GM23338 (cell line): Measurements from ENCODE around the gene C1QTNF1. TPM values are rescaled to one million over a fixed set of nuclear protein-coding genes. Genes with fewer than 3 reads are reported as not detected.

Source experiments
- ATAC-seq: fragments of 200-7000 bp; cut with Tn5 transposase; 3 replicates; pipeline ENCODE4 v1.9.1; 2020
- DNase-seq: peaks from one replicate; pipeline ENCODE4 v3.0.0-alpha.2; 2015; ENCODE audit warnings: low spot score
- H2AFZ ChIP-seq: fragments of 200-600 bp; sonication (generic); 2 replicates; pipeline ENCODE4 v1.8.0; 2016; ENCODE audit warnings: antibody characterized with exemption, mild to moderate bottlenecking, moderate library complexity
- H3F3A ChIP-seq: fragments of 200-600 bp; sonication (generic); replicated peaks from 2 replicates; pipeline ENCODE4 v1.8.0; 2017; ENCODE audit warnings: antibody characterized with exemption, mixed run types, low read depth
- H3K27ac ChIP-seq: fragments of 200-600 bp; sonication (generic); 2 replicates; pipeline ENCODE4 v1.6.1; 2016; ENCODE audit warnings: low read depth
- H3K27me3 ChIP-seq: fragments of 200-600 bp; sonication (generic); 2 replicates; pipeline ENCODE4 v1.8.0; 2016; ENCODE audit warnings: mild to moderate bottlenecking, mixed run types, moderate library complexity; ENCODE audit not compliant: insufficient read depth
- H3K36me3 ChIP-seq: fragments of 200-600 bp; sonication (generic); 2 replicates; pipeline ENCODE4 v1.8.0; 2016; ENCODE audit warnings: mild to moderate bottlenecking; ENCODE audit not compliant: insufficient read depth
- H3K4me1 ChIP-seq: fragments of 200-600 bp; sonication (generic); 2 replicates; pipeline ENCODE4 v1.8.0; 2016; ENCODE audit warnings: mild to moderate bottlenecking, moderate library complexity; ENCODE audit not compliant: insufficient read depth
- H3K4me2 ChIP-seq: fragments of 200-600 bp; sonication (generic); 2 replicates; pipeline ENCODE4 v1.7.1; 2017; ENCODE audit warnings: mixed run types
- H3K4me3 ChIP-seq: fragments of 200-600 bp; sonication (generic); 2 replicates; pipeline ENCODE4 v1.6.1; 2016; ENCODE audit warnings: mixed run types
- H3K79me2 ChIP-seq: fragments of 200-600 bp; sonication (generic); replicated peaks from 2 replicates; pipeline ENCODE4 v1.8.0; 2017; ENCODE audit warnings: mild to moderate bottlenecking; ENCODE audit not compliant: insufficient read depth
- H3K9me2 ChIP-seq: fragments of 200-600 bp; sonication (generic); 2 replicates; pipeline ENCODE4 v1.8.0; 2017; ENCODE audit not compliant: insufficient read depth
- H4K20me1 ChIP-seq: fragments of 200-600 bp; sonication (generic); replicated peaks from 2 replicates; pipeline ENCODE4 v1.8.0; 2017; ENCODE audit warnings: mild to moderate bottlenecking; ENCODE audit not compliant: insufficient read depth
- H3K27ac Mint-ChIP-seq: 2 replicates; pipeline ENCODE4 v1.8.0; 2020; ENCODE audit warnings: inconsistent platforms, mild to moderate bottlenecking, moderate library complexity, mixed read lengths
- H3K27me3 Mint-ChIP-seq: 3 replicates; pipeline ENCODE4 v1.8.0; 2022; ENCODE audit warnings: low read depth, mild to moderate bottlenecking, moderate library complexity, mixed read lengths, inconsistent platforms; ENCODE audit not compliant: insufficient read depth, poor library complexity
- H3K36me3 Mint-ChIP-seq: 3 replicates; pipeline ENCODE4 v1.8.0; 2021; ENCODE audit warnings: low read depth, mild to moderate bottlenecking, inconsistent platforms, moderate library complexity, mixed read lengths
- H3K4me1 Mint-ChIP-seq: 3 replicates; pipeline ENCODE4 v1.8.0; 2020; ENCODE audit warnings: mild to moderate bottlenecking, inconsistent platforms, mixed read lengths
- H3K4me3 Mint-ChIP-seq: 3 replicates; pipeline ENCODE4 v1.8.0; 2021; ENCODE audit warnings: moderate library complexity, mild to moderate bottlenecking, inconsistent platforms, mixed read lengths
- H3K9me3 Mint-ChIP-seq: 3 replicates; pipeline ENCODE4 v1.8.0; 2020; ENCODE audit warnings: moderate library complexity, mild to moderate bottlenecking, inconsistent platforms, mixed read lengths
- CREB1 ChIP-seq: fragments of 250-450 bp; sonication (Bioruptor Pico); IDR thresholded peaks from 2 replicates; pipeline ENCODE4 v1.5.0; 2020; ENCODE audit warnings: low read depth, mild to moderate bottlenecking, moderate library complexity
- CTCF ChIP-seq, 2 experiments: fragments of 200-600 bp in 1 of 2; sonication (generic) in 1 of 2; conservative IDR thresholded peaks; 2 replicates each; pipeline versions ENCODE4 v1.5.1 to v1.6.1; 2016 to 2017; ENCODE audit warnings: antibody characterized with exemption in 2 of 2, low read depth in 2 of 2, mild to moderate bottlenecking in 2 of 2, moderate library complexity in 1 of 2
- EZH2phosphoT487 ChIP-seq: fragments of 200-600 bp; sonication (generic); IDR thresholded peaks from one replicate; pipeline ENCODE4 v1.8.1; 2018; ENCODE audit warnings: antibody characterized with exemption; ENCODE audit not compliant: unreplicated experiment
- JUNB ChIP-seq: IDR thresholded peaks from one replicate; pipeline ENCODE4 v1.6.1; 2016; ENCODE audit warnings: antibody characterized with exemption; ENCODE audit not compliant: unreplicated experiment
- NANOG ChIP-seq: IDR thresholded peaks from 2 replicates; pipeline ENCODE4 v1.6.1; 2016; ENCODE audit warnings: antibody characterized with exemption, borderline replicate concordance
- POLR2AphosphoS5 ChIP-seq: IDR thresholded peaks from 2 replicates; pipeline ENCODE4 v1.6.1; 2016; ENCODE audit warnings: antibody characterized with exemption, low read depth
- REST ChIP-seq: IDR thresholded peaks from one replicate; pipeline ENCODE4 v1.6.1; 2018; ENCODE audit warnings: antibody characterized with exemption; ENCODE audit not compliant: unreplicated experiment
- STAT1 ChIP-seq: IDR thresholded peaks from one replicate; pipeline ENCODE4 v1.6.1; 2016; ENCODE audit warnings: antibody characterized with exemption; ENCODE audit not compliant: unreplicated experiment
- ZNF114 ChIP-seq: fragments of 250-450 bp; sonication (Bioruptor Pico); IDR thresholded peaks from 2 replicates; pipeline ENCODE4 v1.5.0; 2020; ENCODE audit warnings: mild to moderate bottlenecking, moderate library complexity
- ZNF331 ChIP-seq: fragments of 250-450 bp; sonication (Bioruptor Pico); IDR thresholded peaks from 2 replicates; pipeline ENCODE4 v1.5.0; 2020; ENCODE audit warnings: low read depth, mild to moderate bottlenecking, moderate library complexity
- polyA plus RNA-seq: library from polyadenylated mRNA; unstranded; fragments of >200 nt; fragmentation: Nextera tagmentation; extraction: Ambion mirVana; gene quantifications from 2 replicates; pipeline ENCODE4 v1.2.1, GENCODE V29; 2016
- total RNA-seq: library from RNA; depleted of rRNA; stranded (reverse); fragments of >200 nt; shearing (Covaris generic); gene quantifications from 2 replicates; pipeline ENCODE4 v1.2.3, GENCODE V29; 2014
- TF ChIP-seq, protein P1 (sequence below): IDR thresholded peaks from 2 replicates; pipeline ENCODE4 v1.6.1; 2016; ENCODE audit warnings: antibody characterized with exemption

The C1QTNF1 gene
- total and polyA plus RNA-seq, 2 experiments from 2014 or later: 1.1 to 1.9 TPM

GRCh38 chr17:78995022-78995760 lies 28.8 kb upstream of the C1QTNF1 start:
- Histone ChIP-seq H4K20me1 (peaks cover 3% of the 10 kb centered on the region; the same call in 1 of the 2 replicates), H2AFZ (no peak overlapping the region), H3K36me3 (no peaks in the 10 kb centered on the region), H3K27ac (no peak overlapping the region), H3K79me2 (no peaks in the 10 kb centered on the region), H3K9me2 (no peaks in the 10 kb centered on the region), H3K4me3 (no peak overlapping the region), H3F3A (no peaks in the 10 kb centered on the region), H3K4me2 (no peak overlapping the region), H3K27me3 (no peaks in the 10 kb centered on the region), H3K4me1 (no peaks in the 10 kb centered on the region)
- Mint-ChIP-seq H3K4me3 (no peak overlapping the region), H3K9me3 (no peaks in the 10 kb centered on the region), H3K27me3 (peaks cover 18% of the 10 kb centered on the region), H3K27ac (no peak overlapping the region), H3K36me3 (peaks cover 39% of the 10 kb centered on the region), H3K4me1 (no peaks in the 10 kb centered on the region)
- TF ChIP-seq, protein P1, sequence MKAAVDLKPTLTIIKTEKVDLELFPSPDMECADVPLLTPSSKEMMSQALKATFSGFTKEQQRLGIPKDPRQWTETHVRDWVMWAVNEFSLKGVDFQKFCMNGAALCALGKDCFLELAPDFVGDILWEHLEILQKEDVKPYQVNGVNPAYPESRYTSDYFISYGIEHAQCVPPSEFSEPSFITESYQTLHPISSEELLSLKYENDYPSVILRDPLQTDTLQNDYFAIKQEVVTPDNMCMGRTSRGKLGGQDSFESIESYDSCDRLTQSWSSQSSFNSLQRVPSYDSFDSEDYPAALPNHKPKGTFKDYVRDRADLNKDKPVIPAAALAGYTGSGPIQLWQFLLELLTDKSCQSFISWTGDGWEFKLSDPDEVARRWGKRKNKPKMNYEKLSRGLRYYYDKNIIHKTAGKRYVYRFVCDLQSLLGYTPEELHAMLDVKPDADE: no peak
- TF ChIP-seq EZH2phosphoT487 (no peak), REST (no peak), ZNF331 (CRISPR knock-in tag) (no peak), JUNB (no peak)
- ATAC-seq: no peak
- no peak for DNase-seq

- Histone ChIP-seq H3K36me3 (no peaks in the 10 kb centered on the region), H3K4me2 (no peak overlapping the region), H4K20me1 (peaks cover 3% of the 10 kb centered on the region; the same call in 1 of the 2 replicates), H3F3A (no peaks in the 10 kb centered on the region), H2AFZ (no peak overlapping the region), H3K27ac (no peak overlapping the region), H3K27me3 (no peaks in the 10 kb centered on the region), H3K9me2 (no peaks in the 10 kb centered on the region), H3K4me1 (no peaks in the 10 kb centered on the region), H3K79me2 (no peaks in the 10 kb centered on the region), H3K4me3 (no peak overlapping the region)
- Mint-ChIP-seq H3K4me1 (no peaks in the 10 kb centered on the region), H3K27ac (no peak overlapping the region), H3K27me3 (peaks cover 20% of the 10 kb centered on the region), H3K36me3 (peaks cover 35% of the 10 kb centered on the region), H3K4me3 (no peak overlapping the region), H3K9me3 (no peaks in the 10 kb centered on the region)
- DNase-seq: no peak
- ATAC-seq: no peak
- TF ChIP-seq ZNF331 (CRISPR knock-in tag) (no peak), NANOG (no peak), JUNB (no peak), EZH2phosphoT487 (no peak), STAT1 (no peak), CREB1 (CRISPR knock-in tag) (no peak), CTCF (conservative IDR thresholded peaks at IDR 0.05; ENCODE audit: low read depth in 2 of 2) (no peak), REST (no peak), ZNF114 (no peak), POLR2AphosphoS5 (no peak)
Observed at GRCh38 chr17:78995761-78996451, 28.1 kb upstream of the C1QTNF1 start.
